Fibroblast of lung (primary cell): ENCODE results near the gene UBL3. TPM values are rescaled to one million over a fixed set of nuclear protein-coding genes. Genes with fewer than 3 reads are reported as not detected.
A peak's percentile ranks its signal among the peaks of the same experiment; 100 is the strongest.

ENCODE experiments used
- DNase-seq, 2 donors: peaks; one replicate each; pipeline versions ENCODE4 v3.0.0 to v3.0.0-alpha.2; 2010; ENCODE audit warnings: low read depth in 2 of 2
- H2AFZ ChIP-seq: 2 replicates; pipeline ENCODE4 v1.5.1; 2012; ENCODE audit warnings: low read length, control low read depth, inconsistent platforms
- H3K27ac ChIP-seq: 2 replicates; pipeline ENCODE4 v1.5.1; 2011; ENCODE audit warnings: low read length, control low read depth; ENCODE audit not compliant: insufficient read depth
- H3K27me3 ChIP-seq: 2 replicates; pipeline ENCODE4 v1.5.1; 2011; ENCODE audit warnings: mild to moderate bottlenecking, low read length; ENCODE audit not compliant: control insufficient read depth, insufficient read depth
- H3K36me3 ChIP-seq: 2 replicates; pipeline ENCODE4 v1.5.1; 2011; ENCODE audit warnings: low read length; ENCODE audit not compliant: control insufficient read depth, insufficient read depth
- H3K4me1 ChIP-seq: 2 replicates; pipeline ENCODE4 v1.5.1; 2011; ENCODE audit warnings: low read length; ENCODE audit not compliant: control insufficient read depth, insufficient read depth; ENCODE audit errors: extremely low read depth
- H3K4me2 ChIP-seq: 2 replicates; pipeline ENCODE4 v1.5.1; 2011; ENCODE audit warnings: low read length, control low read depth; ENCODE audit not compliant: insufficient read depth; ENCODE audit errors: extremely low read depth
- H3K4me3 ChIP-seq, 4 experiments: fragments of 200-600 bp in 1 of 4; sonication (generic) in 1 of 4; replicated peaks in 1 of 4; 2 replicates each; pipeline ENCODE4 v1.5.1; 2011 to 2016; ENCODE audit warnings: low read length in 4 of 4, low read depth in 3 of 4, mild to moderate bottlenecking in 3 of 4, control low read depth in 2 of 4, inconsistent platforms in 1 of 4, mixed read lengths in 1 of 4; ENCODE audit not compliant: insufficient read depth in 1 of 4; ENCODE audit errors: control extremely low read depth in 1 of 4
- H3K79me2 ChIP-seq: 2 replicates; pipeline ENCODE4 v1.5.1; 2012; ENCODE audit warnings: mild to moderate bottlenecking, low read length, inconsistent platforms; ENCODE audit not compliant: control insufficient read depth, insufficient read depth
- H3K9ac ChIP-seq: 2 replicates; pipeline ENCODE4 v1.5.1; 2011; ENCODE audit warnings: mild to moderate bottlenecking, low read length, control low read depth; ENCODE audit not compliant: insufficient read depth
- H3K9me3 ChIP-seq: 2 replicates; pipeline ENCODE4 v1.5.1; 2012; ENCODE audit warnings: low read depth, low read length; ENCODE audit not compliant: control insufficient read depth, insufficient read depth
- H4K20me1 ChIP-seq: 2 replicates; pipeline ENCODE4 v1.5.1; 2011; ENCODE audit warnings: low read length; ENCODE audit not compliant: control insufficient read depth, insufficient read depth; ENCODE audit errors: extremely low read depth
- CTCF ChIP-seq, 2 donors: IDR thresholded peaks in 1 of 2; conservative IDR thresholded peaks in 1 of 2; 1 replicate in 1 of 2; 2 replicates in 1 of 2; pipeline ENCODE4 v1.5.1; 2011 to 2012; ENCODE audit warnings: low read length in 2 of 2, control low read depth in 1 of 2, inconsistent platforms in 1 of 2, low read depth in 1 of 2, mild to moderate bottlenecking in 1 of 2
- EZH2 ChIP-seq: IDR thresholded peaks from 2 replicates; pipeline ENCODE4 v1.5.1; 2012; ENCODE audit warnings: low read length, control low read depth, mild to moderate bottlenecking; ENCODE audit errors: missing control alignments
- polyA plus RNA-seq, 2 donors: library from polyadenylated mRNA; depleted of rRNA in 1 of 2; stranded (reverse) in 1 of 2; unstranded in 1 of 2; fragments of >200 nt; gene quantifications; 2 replicates each; pipeline ENCODE4 v1.2.1, GENCODE V29; 2011 to 2012; ENCODE audit warnings: missing spikeins in 1 of 2
- total RNA-seq: library from RNA; depleted of rRNA; stranded (reverse); fragments of >200 nt; gene quantifications from 2 replicates; pipeline ENCODE4 v1.2.1, GENCODE V29; 2014

Gene UBL3
- total and polyA plus RNA-seq, 2 donors (not counting 1 experiment from before 2014, with no cell fraction given), result 10.7 to 18.3 TPM

DNA sequence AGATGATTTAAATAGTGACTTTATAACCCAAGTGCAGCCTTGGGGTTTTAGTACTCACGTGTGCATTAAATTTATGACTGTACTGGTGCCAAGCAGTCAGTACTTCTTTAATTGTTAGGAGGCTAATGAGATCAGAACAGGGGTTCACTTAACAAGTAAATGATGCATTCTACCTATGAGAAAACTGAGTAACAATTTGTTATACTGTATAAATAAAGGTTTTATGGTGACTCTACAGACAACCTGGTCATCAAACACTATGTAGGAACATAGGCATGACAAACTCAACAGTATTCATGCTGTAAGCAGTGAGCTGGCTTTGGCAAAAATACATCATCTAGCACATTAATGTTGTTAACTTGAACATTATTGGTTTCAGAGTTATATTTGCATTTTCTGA lies 75.6 kb downstream of the UBL3 start:
- TF ChIP-seq CTCF (conservative IDR thresholded peaks at IDR 0.05 in 1 of 2, IDR thresholded peaks at IDR 0.05 in 1 of 2; ENCODE audit: low read depth in 1 of 2, low read length in 2 of 2) (no peak), EZH2 (no peak)
- Histone ChIP-seq H2AFZ (no peak overlapping the region), H3K79me2 (no peaks in the 10 kb centered on the region), H3K9ac (no peak overlapping the region), H4K20me1 (no peaks in the 10 kb centered on the region), H3K4me1 (no peaks in the 10 kb centered on the region), H3K27ac (no peak overlapping the region), H3K27me3 (no peaks in the 10 kb centered on the region), H3K4me3 (no peak overlapping the region), H3K4me2 (no peak overlapping the region), H3K36me3 (no peaks in the 10 kb centered on the region), H3K9me3 (no peaks in the 10 kb centered on the region)
- no peak for DNase-seq

DNA sequence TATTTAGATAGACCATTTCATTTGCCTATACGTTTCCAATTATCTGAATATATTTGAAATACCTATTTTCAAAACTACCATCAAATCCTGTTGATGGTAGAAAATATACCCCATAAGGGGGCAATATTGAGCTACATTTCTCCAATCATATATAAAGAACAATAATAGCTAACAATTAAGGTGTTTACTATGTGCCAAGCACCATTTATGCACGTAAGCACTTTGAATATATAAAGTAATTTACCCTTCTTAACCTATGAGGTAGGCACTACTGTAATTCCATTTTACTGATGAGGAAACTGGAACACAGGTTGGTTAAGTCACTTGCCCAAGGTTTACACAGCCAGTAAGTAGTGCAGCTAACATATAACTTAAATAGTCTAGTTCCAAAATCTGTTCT lies 79.2 kb downstream of the UBL3 start:
- Histone ChIP-seq H3K27me3 (no peaks in the 10 kb centered on the region), H3K9me3 (no peaks in the 10 kb centered on the region), H2AFZ (no peak overlapping the region), H3K79me2 (no peaks in the 10 kb centered on the region), H3K4me3 (no peak overlapping the region), H3K4me1 (no peaks in the 10 kb centered on the region), H3K27ac (no peak overlapping the region), H3K9ac (no peak overlapping the region), H3K36me3 (no peaks in the 10 kb centered on the region), H3K4me2 (no peak overlapping the region), H4K20me1 (no peaks in the 10 kb centered on the region)
- DNase-seq, result peak; percentile 23 to 56
- TF ChIP-seq EZH2, result no peak
- peak in 1 of 2 donors; percentile 38 for TF ChIP-seq CTCF (conservative IDR thresholded peaks at IDR 0.05 in 1 of 2, IDR thresholded peaks at IDR 0.05 in 1 of 2; ENCODE audit: low read depth in 1 of 2, low read length in 2 of 2)

- no peak overlapping the region for H3K4me3 ChIP-seq
- no peaks in the 10 kb centered on the region for H3K27me3 ChIP-seq
- H3K9me3 ChIP-seq, result no peaks in the 10 kb centered on the region
- H3K27ac ChIP-seq, result no peak overlapping the region
- TF ChIP-seq CTCF (conservative IDR thresholded peaks at IDR 0.05 in 1 of 2, IDR thresholded peaks at IDR 0.05 in 1 of 2; ENCODE audit: low read depth in 1 of 2, low read length in 2 of 2), result no peak
- TF ChIP-seq EZH2, result no peak
- DNase-seq, result peak in 1 of 2 donors; percentile 55
- H3K79me2 ChIP-seq, result no peaks in the 10 kb centered on the region
- no peak overlapping the region for H2AFZ ChIP-seq
- H3K4me1 ChIP-seq, result no peaks in the 10 kb centered on the region
- no peak overlapping the region for H3K4me2 ChIP-seq
- H4K20me1 ChIP-seq, result no peaks in the 10 kb centered on the region
- peak overlapping the region; percentile 7 for H3K9ac ChIP-seq
- H3K36me3 ChIP-seq, result no peaks in the 10 kb centered on the region
These were observed 83.4 kb downstream of the UBL3 start for GRCh38 chr13:29767006-29767405.
